NCI-H1092 (cell line): ENCODE measurements around the gene SMG1.
"Not testable (repeated sequence)": the region's sequence is repeated elsewhere in the genome, so short reads cannot be mapped to it uniquely, and the experiment has no call there.

Source experiments
- DNase-seq: peaks from one replicate; lab custom pipeline; 2025; lab: John Stamatoyannopoulos, UW

Gene SMG1

GRCh38 chr16:18759598-18760520 is 166.3 kb downstream of the SMG1 start:
- peak; percentile 19 for DNase-seq

- DNase-seq = not testable (repeated sequence)
Measured at GRCh38 chr16:18757960-18758660, 168.1 kb downstream of the SMG1 start.

DNA sequence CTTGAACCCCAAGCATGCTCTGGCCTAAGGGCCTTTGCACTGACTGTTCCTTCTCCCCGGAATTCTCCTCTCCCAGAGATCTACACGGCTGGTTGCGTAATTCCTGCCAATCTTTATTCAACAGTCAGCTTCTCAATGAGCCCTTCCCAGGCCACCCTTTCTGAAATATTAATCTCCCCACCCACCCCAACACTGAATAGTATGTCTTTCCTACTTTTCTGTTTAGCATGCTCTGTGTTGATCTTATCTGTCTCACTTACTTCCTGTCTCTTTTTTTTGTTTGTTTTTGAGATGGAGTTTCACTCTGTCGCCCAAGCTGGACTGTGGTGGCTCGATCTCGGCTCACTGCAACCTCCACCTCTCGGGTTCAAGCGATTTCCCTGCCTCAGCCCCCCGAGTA is 169.6 kb downstream of the SMG1 start:
- not testable (repeated sequence) for DNase-seq
